WERI-Rb-1 (cell line): ENCODE results near the gene AP1M1.

Experiments used
- DNase-seq: peaks from one replicate; pipeline ENCODE4 v3.0.0-alpha.2; 2020
- H3K27ac ChIP-seq: fragments of 250-450 bp; sonication (Bioruptor Pico); 2 replicates; pipeline ENCODE4 v1.5.1; 2020; ENCODE audit warnings: mild to moderate bottlenecking, moderate library complexity
- H3K27me3 ChIP-seq: fragments of 250-450 bp; sonication (Bioruptor Pico); 2 replicates; pipeline ENCODE4 v1.5.1; 2021; ENCODE audit warnings: mild to moderate bottlenecking, low read depth, moderate library complexity; ENCODE audit not compliant: insufficient read depth, severe bottlenecking
- H3K36me3 ChIP-seq: fragments of 250-450 bp; sonication (Bioruptor Pico); 2 replicates; pipeline ENCODE4 v1.5.1; 2020; ENCODE audit warnings: mild to moderate bottlenecking, moderate library complexity
- H3K4me3 ChIP-seq: 2 replicates; pipeline ENCODE4 v1.5.1; 2011; ENCODE audit warnings: low read depth, mild to moderate bottlenecking, control low read depth, low read length
- H3K9me3 ChIP-seq: fragments of 250-450 bp; sonication (Bioruptor Pico); 2 replicates; pipeline ENCODE4 v1.5.1; 2021; ENCODE audit warnings: mild to moderate bottlenecking, moderate library complexity; ENCODE audit not compliant: severe bottlenecking
- CTCF ChIP-seq: IDR thresholded peaks from 2 replicates; pipeline ENCODE4 v1.5.1; 2011; ENCODE audit warnings: low read depth, mild to moderate bottlenecking, control low read depth, inconsistent platforms, low read length

The AP1M1 gene

GRCh38 chr19:16190736-16191135 is 7.0 kb upstream of the AP1M1 start:
- H3K36me3 ChIP-seq, result peaks cover 45% of the 10 kb centered on the region
- no peak for DNase-seq
- no peak overlapping the region for H3K27ac ChIP-seq
- no peaks in the 10 kb centered on the region for H3K9me3 ChIP-seq
- no peaks in the 10 kb centered on the region for H3K27me3 ChIP-seq
- TF ChIP-seq CTCF, result no peak
- H3K4me3 ChIP-seq, result no peak overlapping the region

GRCh38 chr19:16191216-16191908 is 6.3 kb upstream of the AP1M1 start:
- Histone ChIP-seq H3K27me3 (no peaks in the 10 kb centered on the region), H3K27ac (no peak overlapping the region), H3K4me3 (no peak overlapping the region), H3K9me3 (no peaks in the 10 kb centered on the region), H3K36me3 (peaks cover 45% of the 10 kb centered on the region)
- TF ChIP-seq CTCF, result no peak
- DNase-seq, result no peak

GRCh38 chr19:16193466-16193865 is 4.2 kb upstream of the AP1M1 start:
- Histone ChIP-seq H3K27me3 (no peaks in the 10 kb centered on the region), H3K36me3 (peaks cover 27% of the 10 kb centered on the region), H3K27ac (no peak overlapping the region), H3K9me3 (no peaks in the 10 kb centered on the region), H3K4me3 (no peak overlapping the region)
- no peak for TF ChIP-seq CTCF
- no peak for DNase-seq

GRCh38 chr19:16197188-16197621 is 506 bp upstream of the AP1M1 start:
- Histone ChIP-seq H3K4me3 (peak overlapping the region; percentile 100), H3K27ac (peak overlapping the region; percentile 58), H3K9me3 (no peaks in the 10 kb centered on the region), H3K36me3 (peaks cover 17% of the 10 kb centered on the region; the same call in 1 of the 2 replicates), H3K27me3 (no peaks in the 10 kb centered on the region)
- DNase-seq, result no peak
- TF ChIP-seq CTCF, result no peak

GRCh38 chr19:16198370-16198651 is 600 bp downstream of the AP1M1 start:
- DNase-seq, result no peak
- peak overlapping the region; percentile 100 for H3K4me3 ChIP-seq
- H3K36me3 ChIP-seq, result peaks cover 19% of the 10 kb centered on the region; the same call in 1 of the 2 replicates
- H3K9me3 ChIP-seq, result no peaks in the 10 kb centered on the region
- no peaks in the 10 kb centered on the region for H3K27me3 ChIP-seq
- H3K27ac ChIP-seq, result peak overlapping the region; percentile 58
- TF ChIP-seq CTCF, result no peak
